DMS153 (cell line): ENCODE data around the gene DNM3.
"Not testable (repeated sequence)": the region's sequence is repeated elsewhere in the genome, so short reads cannot be mapped to it uniquely, and the experiment has no call there.

ENCODE experiments used
- DNase-seq: peaks from one replicate; lab custom pipeline; 2025; lab: John Stamatoyannopoulos, UW

DNM3 gene

GRCh38 chr1:172024944-172025738, 183.8 kb downstream of the DNM3 start:
- not testable (repeated sequence) for DNase-seq

- no peak for DNase-seq
Measured at GRCh38 chr1:172040466-172040865, 199.2 kb downstream of the DNM3 start.

- DNase-seq = no peak
Measured at GRCh38 chr1:172041102-172041501, 199.8 kb downstream of the DNM3 start.

GRCh38 chr1:172041742-172042141, 200.4 kb downstream of the DNM3 start:
- no peak for DNase-seq

- DNase-seq = no peak
Measured at GRCh38 chr1:172043900-172044299, 202.6 kb downstream of the DNM3 start.

- no peak for DNase-seq
Measured at GRCh38 chr1:172051898-172052297, 210.6 kb downstream of the DNM3 start.

- no peak for DNase-seq
Measured at GRCh38 chr1:172054172-172054571, 212.9 kb downstream of the DNM3 start.

GRCh38 chr1:172055816-172056419, 214.6 kb downstream of the DNM3 start:
- not testable (repeated sequence) for DNase-seq

- DNase-seq = no peak
Measured at GRCh38 chr1:172068334-172068733, 227.0 kb downstream of the DNM3 start.

- DNase-seq = no peak
Measured at GRCh38 chr1:172069051-172069450, 227.8 kb downstream of the DNM3 start.

- DNase-seq = no peak
Measured at GRCh38 chr1:172069534-172069933, 228.2 kb downstream of the DNM3 start.

- no peak for DNase-seq
Measured at GRCh38 chr1:172070055-172070454, 228.8 kb downstream of the DNM3 start.

- DNase-seq = no peak
Measured at GRCh38 chr1:172071746-172072145, 230.4 kb downstream of the DNM3 start.

GRCh38 chr1:172079859-172080258, 238.6 kb downstream of the DNM3 start:
- not testable (repeated sequence) for DNase-seq

- no peak for DNase-seq
Measured at GRCh38 chr1:172083191-172083590, 241.9 kb downstream of the DNM3 start.

- DNase-seq = no peak
Measured at GRCh38 chr1:172084876-172085275, 243.6 kb downstream of the DNM3 start.

- no peak for DNase-seq
Measured at GRCh38 chr1:172085317-172085716, 244.0 kb downstream of the DNM3 start.

GRCh38 chr1:172086137-172086536, 244.8 kb downstream of the DNM3 start:
- DNase-seq = no peak

- no peak for DNase-seq
Measured at GRCh38 chr1:172088256-172088655, 247.0 kb downstream of the DNM3 start.

GRCh38 chr1:172089768-172090510, 248.6 kb downstream of the DNM3 start:
- DNase-seq = no peak

GRCh38 chr1:172090511-172090817, 249.2 kb downstream of the DNM3 start:
- no peak for DNase-seq

GRCh38 chr1:172095846-172096245, 254.5 kb downstream of the DNM3 start:
- DNase-seq = no peak

GRCh38 chr1:172105230-172105629, 263.9 kb downstream of the DNM3 start:
- DNase-seq = no peak
